Measurements from ENCODE around the gene TNPO2. TPM values are rescaled to one million over a fixed set of nuclear protein-coding genes. Genes with fewer than 3 reads are reported as not detected.

The TNPO2 gene
- total RNA-seq, 2 experiments from 2014 or later, result 65.2 to 76.4 TPM

GRCh38 chr19:12672744-12673143 lies 51.0 kb downstream of the TNPO2 start:
- ChIA-PET POLR2A (interaction anchor here (0.6 to 1.0 kb wide), 2 partner anchors 8 to 109 kb away, joined by 3 to 5 read pairs; no protein-coding TSS in a partner anchor), CTCF (interaction anchor here (0.6 to 3.9 kb wide), 16 partner anchors 10 to 174 kb away, joined by 3 to 25 read pairs (median 4); partner anchors contain the start of genes ZNF490 and ZNF791)
- Mint-ChIP-seq H3K4me3 (no peak overlapping the region), H3K27me3 (no peaks in the 10 kb centered on the region), H3K27ac (no peak overlapping the region), H3K4me1 (ENCODE audit: low read depth) (peaks cover 34% of the 10 kb centered on the region), H3K36me3 (peaks cover 42% of the 10 kb centered on the region), H3K9me3 (no peaks in the 10 kb centered on the region)
- no peak for DNase-seq
- intact Hi-C loops (cut with micrococcal nuclease), result loop anchor here (1.0 to 5.0 kb wide), 2 partner anchors 108 to 610 kb away; partner anchors contain the start of gene ZNF844

DNA sequence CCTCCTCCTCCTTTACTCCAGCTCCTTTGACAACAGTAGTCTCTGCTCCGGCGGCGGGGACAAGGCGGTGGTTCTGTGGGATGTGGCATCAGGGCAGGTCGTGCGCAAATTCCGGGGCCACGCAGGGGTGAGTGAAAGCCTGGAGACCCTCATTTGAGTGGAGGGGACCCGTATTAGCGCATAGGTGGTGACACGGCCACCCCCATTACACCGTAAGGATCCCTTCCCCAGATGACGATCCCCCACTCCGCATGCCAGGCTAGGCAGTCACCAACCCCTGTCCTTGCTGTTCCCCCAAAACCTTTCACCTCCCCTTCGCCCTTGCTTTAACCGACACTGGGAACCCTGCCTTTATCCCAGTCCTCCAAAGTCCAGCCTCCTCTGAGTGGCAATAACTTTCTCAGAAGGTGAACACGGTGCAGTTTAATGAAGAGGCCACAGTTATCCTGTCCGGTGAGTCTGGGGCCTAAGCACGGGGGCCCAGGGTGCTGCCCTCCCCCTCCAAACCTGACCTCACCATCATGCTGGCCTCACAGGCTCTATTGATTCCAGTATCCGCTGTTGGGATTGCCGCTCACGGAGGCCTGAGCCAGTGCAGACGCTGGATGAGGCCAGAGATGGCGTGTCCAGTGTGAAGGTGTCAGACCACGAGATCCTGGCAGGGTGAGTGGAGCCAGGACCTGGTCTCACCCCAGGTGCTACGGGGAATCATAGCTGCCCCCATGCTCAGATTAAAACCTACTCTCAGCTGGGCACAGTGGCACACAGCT lies 53.4 kb downstream of the TNPO2 start:
- peak overlapping the region; percentile 97 for H3K27ac Mint-ChIP-seq
- CTCF ChIA-PET, result interaction anchor here (0.6 to 2.1 kb wide), 4 partner anchors 30 to 126 kb away, joined by 3 to 8 read pairs (median 3); no protein-coding TSS in a partner anchor
- peaks cover 41% of the 10 kb centered on the region for H3K4me1 Mint-ChIP-seq (ENCODE audit: low read depth)
- peaks cover 29% of the 10 kb centered on the region for H3K36me3 Mint-ChIP-seq
- H3K9me3 Mint-ChIP-seq, result no peaks in the 10 kb centered on the region
- DNase-seq, result no peak
- intact Hi-C loops (cut with micrococcal nuclease), result loop anchor here (5.0 kb wide), 1 partner anchor 608 kb away; the partner anchor contains the start of gene ZNF844
- H3K27me3 Mint-ChIP-seq, result no peaks in the 10 kb centered on the region
- H3K4me3 Mint-ChIP-seq, result peak overlapping the region; percentile 87
- POLR2A ChIA-PET, result no interaction called here

DNA sequence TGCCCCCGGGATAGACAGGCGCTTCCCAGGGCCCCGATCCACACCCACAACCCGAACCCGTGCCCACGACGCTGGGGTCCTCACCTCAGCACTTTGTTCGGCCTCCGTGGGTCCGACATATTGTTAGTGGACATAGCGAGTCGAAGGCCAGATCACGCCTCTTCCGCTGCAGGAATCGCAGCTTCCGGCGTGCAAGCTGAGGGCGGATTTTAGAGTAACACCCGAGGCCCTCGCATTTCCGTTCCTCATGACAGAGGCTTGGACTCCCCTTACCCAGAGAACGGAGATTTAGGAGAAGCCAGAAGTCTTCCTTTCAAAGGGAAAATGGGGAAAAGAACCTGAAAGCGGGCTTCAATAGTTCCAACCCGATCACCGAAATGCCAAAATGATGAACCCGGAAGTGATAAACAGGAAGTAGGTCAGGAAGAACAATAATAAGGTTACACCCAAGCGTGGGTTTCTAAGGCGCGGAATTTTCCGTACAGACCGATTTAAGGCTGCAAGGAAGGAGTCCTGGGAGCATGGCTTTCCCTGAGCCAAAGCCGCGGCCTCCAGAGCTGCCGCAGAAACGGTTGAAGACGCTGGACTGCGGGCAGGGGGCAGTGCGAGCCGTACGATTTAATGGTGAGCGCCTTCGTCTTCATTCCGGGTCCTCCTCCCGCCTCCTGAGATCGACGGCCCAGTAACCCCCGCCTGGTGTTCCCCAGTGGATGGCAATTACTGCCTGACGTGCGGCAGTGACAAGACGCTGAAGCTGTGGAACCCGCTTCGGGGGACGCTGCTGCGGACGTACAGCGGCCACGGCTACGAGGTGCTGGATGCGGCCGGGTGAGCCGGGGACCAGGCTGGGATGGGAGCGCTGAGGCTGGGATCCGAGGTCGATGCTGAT lies 54.2 kb downstream of the TNPO2 start:
- intact Hi-C loops (cut with micrococcal nuclease), result loop anchor here (1.0 to 5.0 kb wide), 3 partner anchors 12 to 607 kb away; partner anchors contain the start of genes DHPS, ZNF490, ZNF791 and ZNF844
- CTCF ChIA-PET, result interaction anchor here (0.6 to 2.1 kb wide), 7 partner anchors 29 to 127 kb away, joined by 3 to 8 read pairs (median 3); no protein-coding TSS in a partner anchor
- no peaks in the 10 kb centered on the region for H3K27me3 Mint-ChIP-seq
- H3K4me3 Mint-ChIP-seq, result peak overlapping the region; percentile 87
- POLR2A ChIA-PET, result interaction anchor here (1.5 kb wide), 1 partner anchor 12 kb away, joined by 11 read pairs; the partner anchor contains the start of gene DHPS
- peaks cover 50% of the 10 kb centered on the region for H3K4me1 Mint-ChIP-seq (ENCODE audit: low read depth)
- peak; percentile 84 for DNase-seq
- H3K9me3 Mint-ChIP-seq, result no peaks in the 10 kb centered on the region
- H3K27ac Mint-ChIP-seq, result peak overlapping the region; percentile 97
- H3K36me3 Mint-ChIP-seq, result peaks cover 23% of the 10 kb centered on the region

GRCh38 chr19:12668932-12669269 lies 54.8 kb downstream of the TNPO2 start:
- Mint-ChIP-seq H3K9me3 (no peaks in the 10 kb centered on the region), H3K27me3 (no peaks in the 10 kb centered on the region), H3K36me3 (peaks cover 23% of the 10 kb centered on the region), H3K4me1 (ENCODE audit: low read depth) (peaks cover 52% of the 10 kb centered on the region), H3K27ac (peak overlapping the region; percentile 97), H3K4me3 (peak overlapping the region; percentile 87)
- intact Hi-C loops (cut with micrococcal nuclease), result loop anchor here (1.0 kb wide), 2 partner anchors 12 to 59 kb away; partner anchors contain the start of genes DHPS, ZNF490 and ZNF791
- ChIA-PET POLR2A (interaction anchor here (1.5 kb wide), 1 partner anchor 13 kb away, joined by 11 read pairs; the partner anchor contains the start of gene DHPS), CTCF (interaction anchor here (0.9 to 2.1 kb wide), 5 partner anchors 29 to 127 kb away, joined by 3 to 8 read pairs (median 3); no protein-coding TSS in a partner anchor)
- peak; percentile 80 for DNase-seq

DNA sequence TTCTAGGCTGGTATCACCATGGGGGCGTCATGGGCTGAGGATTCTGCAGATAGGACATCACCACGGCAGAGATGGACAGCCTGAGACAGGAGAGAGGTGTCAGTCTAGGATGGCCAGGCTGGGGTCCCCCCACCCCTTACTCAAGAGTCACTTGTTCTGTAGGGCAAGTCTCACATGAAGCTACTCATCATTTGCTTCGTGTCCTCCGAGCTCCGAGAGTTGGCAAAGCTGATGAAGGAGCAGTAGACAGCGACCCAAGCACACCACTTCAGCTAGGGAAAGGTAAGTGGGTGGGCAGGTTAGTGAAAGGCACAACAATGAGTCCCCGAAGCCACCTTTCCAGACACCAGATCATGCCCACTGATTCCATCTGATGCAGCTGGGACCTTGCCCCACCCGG lies 55.4 kb downstream of the TNPO2 start:
- H3K4me3 Mint-ChIP-seq, result peak overlapping the region; percentile 87
- no peaks in the 10 kb centered on the region for H3K27me3 Mint-ChIP-seq
- peak overlapping the region; percentile 97 for H3K27ac Mint-ChIP-seq
- H3K9me3 Mint-ChIP-seq, result no peaks in the 10 kb centered on the region
- CTCF ChIA-PET, result interaction anchor here (1.0 to 1.1 kb wide), 2 partner anchors 89 to 101 kb away, joined by 3 read pairs; no protein-coding TSS in a partner anchor
- H3K4me1 Mint-ChIP-seq (ENCODE audit: low read depth), result peaks cover 52% of the 10 kb centered on the region
- intact Hi-C loops (cut with micrococcal nuclease), result no loop called here
- POLR2A ChIA-PET, result interaction anchor here (1.5 kb wide), 1 partner anchor 13 kb away, joined by 11 read pairs; the partner anchor contains the start of gene DHPS
- H3K36me3 Mint-ChIP-seq, result peaks cover 27% of the 10 kb centered on the region
- no peak for DNase-seq

GRCh38 chr19:12667731-12668302 lies 55.9 kb downstream of the TNPO2 start:
- POLR2A ChIA-PET, result interaction anchor here (1.5 kb wide), 1 partner anchor 14 kb away, joined by 11 read pairs; the partner anchor contains the start of gene DHPS
- H3K4me1 Mint-ChIP-seq (ENCODE audit: low read depth), result peaks cover 52% of the 10 kb centered on the region

DNA sequence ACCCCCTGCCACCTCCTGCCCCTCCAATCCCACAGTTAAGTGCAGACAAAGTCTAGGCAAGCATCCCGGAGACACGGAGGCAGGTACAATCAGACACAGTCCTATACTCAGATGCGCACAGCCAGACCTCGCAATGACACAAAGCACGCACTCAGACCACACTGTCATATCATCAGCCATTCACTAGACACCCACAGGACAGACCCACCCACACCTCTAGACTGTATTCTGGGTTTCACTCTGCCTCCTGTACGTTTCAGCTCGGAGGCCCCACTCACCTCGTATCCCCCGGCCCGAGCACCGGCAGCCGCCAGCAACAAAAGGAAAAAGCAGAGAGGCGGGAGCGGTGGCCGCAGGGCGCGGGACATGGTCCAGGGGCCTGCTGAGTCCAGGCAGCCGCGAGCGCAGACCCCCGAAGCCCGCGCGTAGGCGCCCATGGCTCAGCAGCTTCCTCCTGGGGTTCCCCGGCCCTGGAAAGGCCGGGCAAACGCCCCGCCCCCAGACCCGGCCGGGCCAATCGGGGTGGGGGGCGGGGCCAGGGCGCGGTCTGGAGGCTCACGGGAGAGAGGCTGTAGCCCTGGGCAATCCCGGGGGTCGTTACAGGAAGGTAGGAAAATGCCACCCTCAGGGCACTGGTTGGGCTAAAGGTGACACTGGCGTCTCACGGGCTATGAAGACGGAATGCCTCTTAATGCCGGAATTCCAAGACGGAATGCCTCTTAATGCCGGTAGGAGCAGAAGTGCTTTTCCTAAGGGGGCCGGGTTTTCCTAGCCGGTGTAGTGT lies 57.3 kb downstream of the TNPO2 start, which contains the start of the genes MAN2B1 and WDR83:
MAN2B1 (minus strand) TSS at position 478 of the 784 bp plus-strand sequence; CDS start at position 437, 41 bp downstream.
WDR83 (plus strand) TSS at position 543 of the 784 bp plus-strand sequence. CDS start 2,984 bp downstream, outside the sequence.
- H3K27me3 Mint-ChIP-seq, result no peaks in the 10 kb centered on the region
- H3K4me1 Mint-ChIP-seq (ENCODE audit: low read depth), result peaks cover 47% of the 10 kb centered on the region
- POLR2A ChIA-PET, result interaction anchor here (1.0 to 2.1 kb wide), 7 partner anchors 10 to 125 kb away, joined by 3 to 9 read pairs (median 5); partner anchors contain the start of genes DHPS, JUNB, ZNF490 and ZNF791
- H3K4me3 Mint-ChIP-seq, result peak within 1 kb of the TSS; percentile 87
- no peaks in the 10 kb centered on the region for H3K9me3 Mint-ChIP-seq
- H3K36me3 Mint-ChIP-seq, result peaks cover 24% of the 10 kb centered on the region
- H3K27ac Mint-ChIP-seq, result peak within 1 kb of the TSS; percentile 87
- CTCF ChIA-PET, result interaction anchor here (1.3 to 2.2 kb wide), 3 partner anchors 10 to 103 kb away, joined by 4 to 18 read pairs (median 10); no protein-coding TSS in a partner anchor
- intact Hi-C loops (cut with micrococcal nuclease), result loop anchor here (1.0 kb wide), 1 partner anchor 26 kb away; no protein-coding TSS in a partner anchor
- peak; percentile 87 for DNase-seq

More at GRCh38 chr19:12667731-12668302, 55.9 kb downstream of the TNPO2 start:
- H3K4me3 Mint-ChIP-seq, result peak overlapping the region; percentile 87
- peaks cover 31% of the 10 kb centered on the region for H3K36me3 Mint-ChIP-seq
- no peaks in the 10 kb centered on the region for H3K9me3 Mint-ChIP-seq
- H3K27me3 Mint-ChIP-seq, result no peaks in the 10 kb centered on the region
- peak overlapping the region; percentile 97 for H3K27ac Mint-ChIP-seq
- CTCF ChIA-PET, result interaction anchor here (1.8 kb wide), 1 partner anchor 104 kb away, joined by 4 read pairs; no protein-coding TSS in a partner anchor
- DNase-seq, result no peak
- intact Hi-C loops (cut with micrococcal nuclease), result no loop called here

- no peaks in the 10 kb centered on the region for H3K9me3 Mint-ChIP-seq
- H3K4me1 Mint-ChIP-seq (ENCODE audit: low read depth), result peaks cover 45% of the 10 kb centered on the region
- DNase-seq, result peak; percentile 41
- H3K4me3 Mint-ChIP-seq, result peak overlapping the region; percentile 87
- ChIA-PET CTCF (interaction anchor here (1.3 to 2.2 kb wide), 3 partner anchors 10 to 102 kb away, joined by 4 to 18 read pairs (median 10); no protein-coding TSS in a partner anchor), POLR2A (interaction anchor here (1.0 to 2.1 kb wide), 7 partner anchors 11 to 126 kb away, joined by 3 to 9 read pairs (median 5); partner anchors contain the start of genes DHPS, JUNB, ZNF490 and ZNF791)
- intact Hi-C loops (cut with micrococcal nuclease), result loop anchor here (1.0 kb wide), 1 partner anchor 25 kb away; no protein-coding TSS in a partner anchor
- peak overlapping the region; percentile 87 for H3K27ac Mint-ChIP-seq
- peaks cover 29% of the 10 kb centered on the region for H3K36me3 Mint-ChIP-seq
- no peaks in the 10 kb centered on the region for H3K27me3 Mint-ChIP-seq
Observed at GRCh38 chr19:12665671-12666264, 58.0 kb downstream of the TNPO2 start.

GRCh38 chr19:12665281-12665573 lies 58.5 kb downstream of the TNPO2 start:
- POLR2A ChIA-PET, result interaction anchor here (1.5 to 2.1 kb wide), 2 partner anchors 16 to 58 kb away, joined by 5 to 9 read pairs; partner anchors contain the start of gene DHPS
- peak overlapping the region; percentile 87 for H3K27ac Mint-ChIP-seq
- peak; percentile 80 for DNase-seq
- H3K4me1 Mint-ChIP-seq (ENCODE audit: low read depth), result peaks cover 40% of the 10 kb centered on the region
- no peaks in the 10 kb centered on the region for H3K27me3 Mint-ChIP-seq
- CTCF ChIA-PET, result interaction anchor here (2.2 kb wide), 1 partner anchor 25 kb away, joined by 18 read pairs; no protein-coding TSS in a partner anchor
- peaks cover 30% of the 10 kb centered on the region for H3K36me3 Mint-ChIP-seq
- peak overlapping the region; percentile 87 for H3K4me3 Mint-ChIP-seq
- H3K9me3 Mint-ChIP-seq, result no peaks in the 10 kb centered on the region
- intact Hi-C loops (cut with micrococcal nuclease), result no loop called here

All from activated CD4-positive, alpha-beta memory T cell treated with anti-CD3 and anti-CD28 coated beads for 36 hours (primary cell).